Ascending aorta (tissue), 2 donors: ENCODE data around the gene INPP5E. TPM values are rescaled to one million over a fixed set of nuclear protein-coding genes. Genes with fewer than 3 reads are reported as not detected.

Experiments used
- DNase-seq, 2 donors: peaks; one replicate each; pipeline ENCODE4 v3.0.0-alpha.2; 2019; ENCODE audit warnings: low spot score in 2 of 2
- H3K27ac ChIP-seq, 2 donors: fragments of 200-600 bp; sonication (generic); one replicate each; pipeline ENCODE4 v1.5.1; 2016 to 2017; ENCODE audit warnings: mild to moderate bottlenecking in 1 of 2
- H3K27me3 ChIP-seq: fragments of 200-600 bp; sonication (generic); one replicate; pipeline ENCODE4 v1.5.1; 2017
- H3K36me3 ChIP-seq, 2 donors: fragments of 200-600 bp; sonication (generic); one replicate each; pipeline ENCODE4 v1.5.1; 2016
- H3K4me1 ChIP-seq, 2 donors: fragments of 200-600 bp; sonication (generic); one replicate each; pipeline ENCODE4 v1.5.1; 2016 to 2017; ENCODE audit warnings: mild to moderate bottlenecking in 1 of 2
- H3K4me3 ChIP-seq, 2 donors: fragments of 200-600 bp; sonication (generic); one replicate each; pipeline ENCODE4 v1.5.1; 2016 to 2017; ENCODE audit warnings: mild to moderate bottlenecking in 1 of 2
- H3K9me3 ChIP-seq, 2 donors: fragments of 200-600 bp; sonication (generic); one replicate each; pipeline ENCODE4 v1.5.1; 2016
- CTCF ChIP-seq, 3 experiments: fragments of 200-600 bp in 2 of 3; fragments of 450-650 bp in 1 of 3; sonication (generic) in 2 of 3; IDR thresholded peaks; one replicate each; pipeline ENCODE4 v1.5.1; 2016 to 2019; ENCODE audit warnings: antibody characterized with exemption in 3 of 3, mild to moderate bottlenecking in 1 of 3, moderate library complexity in 1 of 3
- intact Hi-C: fragments of 100-400 bp; cut with DNase I; formaldehyde crosslinking; loops from one replicate; pipeline ENCODE4 v1.15.1; 2023
- total RNA-seq: library from RNA; depleted of rRNA; stranded (reverse); fragments of >200 nt; gene quantifications from one replicate; pipeline ENCODE4 v1.1.0, GENCODE V29; 2016

Gene INPP5E
- total RNA-seq, 1 donor from 2014 or later = 20.2 TPM

GRCh38 chr9:136385015-136385414 is 54.6 kb downstream of the INPP5E start:
- Histone ChIP-seq H3K4me1 (no peaks in the 10 kb centered on the region), H3K27me3 (no peaks in the 10 kb centered on the region), H3K27ac (no peak overlapping the region), H3K9me3 (no peaks in the 10 kb centered on the region), H3K36me3 (peaks cover 60 to 80% of the 10 kb centered on the region in 2 donors), H3K4me3 (no peak overlapping the region)
- TF ChIP-seq CTCF (IDR thresholded peaks at IDR 0.05) = no peak
- no peak for DNase-seq
- intact Hi-C loops = no loop called here

GRCh38 chr9:136383436-136383835 is 56.2 kb downstream of the INPP5E start:
- no peaks in the 10 kb centered on the region for H3K9me3 ChIP-seq
- no peak for DNase-seq
- no peak overlapping the region for H3K4me3 ChIP-seq
- H3K27me3 ChIP-seq = no peaks in the 10 kb centered on the region
- no peak overlapping the region for H3K27ac ChIP-seq
- H3K4me1 ChIP-seq = no peaks in the 10 kb centered on the region
- H3K36me3 ChIP-seq = peaks cover 54 to 81% of the 10 kb centered on the region in 2 donors
- intact Hi-C loops = no loop called here
- TF ChIP-seq CTCF (IDR thresholded peaks at IDR 0.05) = no peak

GRCh38 chr9:136381966-136382513 is 57.6 kb downstream of the INPP5E start:
- no peak for DNase-seq
- Histone ChIP-seq H3K36me3 (peaks cover 42 to 72% of the 10 kb centered on the region in 2 donors), H3K9me3 (no peaks in the 10 kb centered on the region), H3K27me3 (no peaks in the 10 kb centered on the region), H3K27ac (no peak overlapping the region), H3K4me3 (no peak overlapping the region), H3K4me1 (no peaks in the 10 kb centered on the region)
- intact Hi-C loops = no loop called here
- no peak for TF ChIP-seq CTCF (IDR thresholded peaks at IDR 0.05)

- Histone ChIP-seq H3K27ac (no peak overlapping the region), H3K4me3 (no peak overlapping the region), H3K9me3 (no peaks in the 10 kb centered on the region), H3K4me1 (no peaks in the 10 kb centered on the region), H3K27me3 (no peaks in the 10 kb centered on the region), H3K36me3 (peaks cover 41 to 69% of the 10 kb centered on the region in 2 donors)
- intact Hi-C loops = no loop called here
- TF ChIP-seq CTCF (IDR thresholded peaks at IDR 0.05) = no peak
- no peak for DNase-seq
These were observed 58.3 kb downstream of the INPP5E start for GRCh38 chr9:136381311-136381710.

- peaks cover 41 to 69% of the 10 kb centered on the region in 2 donors for H3K36me3 ChIP-seq
- DNase-seq = no peak
- intact Hi-C loops = no loop called here
- no peaks in the 10 kb centered on the region for H3K27me3 ChIP-seq
- H3K9me3 ChIP-seq = no peaks in the 10 kb centered on the region
- no peak overlapping the region for H3K27ac ChIP-seq
- no peak overlapping the region for H3K4me3 ChIP-seq
- no peaks in the 10 kb centered on the region for H3K4me1 ChIP-seq
- no peak for TF ChIP-seq CTCF (IDR thresholded peaks at IDR 0.05)
These were observed 59.3 kb downstream of the INPP5E start for GRCh38 chr9:136380381-136380780.

GRCh38 chr9:136379891-136380290 is 59.8 kb downstream of the INPP5E start:
- Histone ChIP-seq H3K27ac (no peak overlapping the region), H3K27me3 (no peaks in the 10 kb centered on the region), H3K4me1 (no peaks in the 10 kb centered on the region), H3K36me3 (peaks cover 41 to 68% of the 10 kb centered on the region in 2 donors), H3K4me3 (no peak overlapping the region), H3K9me3 (no peaks in the 10 kb centered on the region)
- intact Hi-C loops = no loop called here
- TF ChIP-seq CTCF (IDR thresholded peaks at IDR 0.05) = no peak
- no peak for DNase-seq
